Thymus (tissue), 11 donors: ENCODE data around the gene GAS7. TPM values are rescaled to one million over a fixed set of nuclear protein-coding genes. Genes with fewer than 3 reads are reported as not detected.

Experiments
- DNase-seq, 9 donors: peaks; one replicate each; pipeline ENCODE4 v3.0.0-alpha.2; 2013; ENCODE audit warnings: low spot score in 9 of 9, low read depth in 6 of 9, missing footprints in 1 of 9
- H3K27ac ChIP-seq, 2 donors: one replicate each; pipeline ENCODE4 v1.5.1; 2013; ENCODE audit warnings: control low read depth in 1 of 2, low read depth in 1 of 2, low read length in 1 of 2, mild to moderate bottlenecking in 1 of 2, moderate library complexity in 1 of 2
- H3K27me3 ChIP-seq, 2 donors: one replicate each; pipeline ENCODE4 v1.5.1; 2013; ENCODE audit warnings: low read length in 1 of 2; ENCODE audit not compliant: control insufficient read depth in 2 of 2, insufficient read depth in 1 of 2
- H3K36me3 ChIP-seq, 2 donors: one replicate each; pipeline ENCODE4 v1.5.1; 2013; ENCODE audit warnings: low read length in 1 of 2, mild to moderate bottlenecking in 1 of 2, moderate library complexity in 1 of 2; ENCODE audit not compliant: control insufficient read depth in 2 of 2, insufficient read depth in 2 of 2
- H3K4me1 ChIP-seq, 2 donors: one replicate each; pipeline ENCODE4 v1.5.1; 2013; ENCODE audit warnings: low read length in 2 of 2; ENCODE audit not compliant: control insufficient read depth in 2 of 2, insufficient read depth in 2 of 2
- H3K4me3 ChIP-seq, 2 donors: one replicate each; pipeline ENCODE4 v1.5.1; 2013; ENCODE audit warnings: low read length in 2 of 2, control low read depth in 1 of 2, mild to moderate bottlenecking in 1 of 2
- H3K9me3 ChIP-seq, 2 donors: one replicate each; pipeline ENCODE4 v1.5.1; 2013; ENCODE audit warnings: low read length in 1 of 2, mild to moderate bottlenecking in 1 of 2; ENCODE audit not compliant: control insufficient read depth in 2 of 2, insufficient read depth in 1 of 2
- WGBS: extraction: QIAGEN DNeasy Blood & Tissue Kit; methylation state at CpG from one replicate; pipeline ENCODE4 v1.1.7; 2013; 5-methylcytosine and 5-hydroxymethylcytosine counted together
- polyA plus RNA-seq: library from polyadenylated mRNA; stranded (reverse); fragments of 200-250 nt; gene quantifications from one replicate; pipeline ENCODE4 v1.2.3, GENCODE V29; 2013
- total RNA-seq: library from RNA; stranded (reverse); fragments of 120-200 nt; gene quantifications from one replicate; pipeline ENCODE4 v1.2.4, GENCODE V29; 2013
- donor health status: healthy.

Gene GAS7
- total and polyA plus RNA-seq, 2 donors: 4.3 to 9.7 TPM

DNA sequence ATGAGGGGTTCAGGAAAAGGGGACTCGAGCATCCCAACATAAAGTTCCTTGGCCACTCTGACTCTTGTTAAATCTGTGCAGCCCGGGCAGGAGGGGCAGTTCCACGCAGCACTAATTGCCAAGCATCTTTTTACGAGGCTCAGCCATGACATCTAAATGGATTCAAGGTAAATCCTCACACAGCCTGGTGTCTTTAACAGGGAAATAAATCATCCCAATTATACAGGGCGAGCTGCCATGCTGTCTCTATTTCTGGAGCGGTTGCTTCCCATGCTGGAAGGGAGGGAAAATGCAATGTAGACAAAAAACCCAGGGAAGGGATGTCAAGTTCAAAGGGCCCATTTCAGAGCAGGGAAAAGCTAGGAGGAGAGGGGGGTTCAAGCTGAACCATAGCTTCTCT is 110.0 kb downstream of the GAS7 start:
- WGBS: 96% methylated on average over 6 of the region's 6 CpGs
- no peak overlapping the region for H3K4me3 ChIP-seq
- H3K4me1 ChIP-seq: peaks cover 3 to 10% of the 10 kb centered on the region in 2 donors
- DNase-seq: no peak
- no peak overlapping the region for H3K27ac ChIP-seq
- peaks cover 2 to 6% of the 10 kb centered on the region in 2 donors for H3K9me3 ChIP-seq
- H3K27me3 ChIP-seq: no peaks in the 10 kb centered on the region
- no peaks in the 10 kb centered on the region for H3K36me3 ChIP-seq

GRCh38 chr17:10087355-10087754 is 111.1 kb downstream of the GAS7 start:
- Histone ChIP-seq H3K27me3 (no peaks in the 10 kb centered on the region), H3K27ac (no peak overlapping the region), H3K9me3 (peaks cover 1 to 10% of the 10 kb centered on the region in 2 donors), H3K4me1 (peaks cover 3 to 10% of the 10 kb centered on the region in 2 donors), H3K36me3 (no peaks in the 10 kb centered on the region), H3K4me3 (no peak overlapping the region)
- DNase-seq: no peak
- 42% methylated on average over 3 of the region's 3 CpGs for WGBS

- no peak for DNase-seq
- no peaks in the 10 kb centered on the region for H3K27me3 ChIP-seq
- no peak overlapping the region for H3K27ac ChIP-seq
- no peak overlapping the region for H3K4me3 ChIP-seq
- peaks cover 0 to 10% of the 10 kb centered on the region in 2 donors for H3K4me1 ChIP-seq
- H3K36me3 ChIP-seq: no peaks in the 10 kb centered on the region
- 97% methylated on average over 3 of the region's 3 CpGs for WGBS
- H3K9me3 ChIP-seq: peaks cover 1 to 10% of the 10 kb centered on the region in 2 donors
Observed at GRCh38 chr17:10083864-10084263, 114.5 kb downstream of the GAS7 start.

DNA sequence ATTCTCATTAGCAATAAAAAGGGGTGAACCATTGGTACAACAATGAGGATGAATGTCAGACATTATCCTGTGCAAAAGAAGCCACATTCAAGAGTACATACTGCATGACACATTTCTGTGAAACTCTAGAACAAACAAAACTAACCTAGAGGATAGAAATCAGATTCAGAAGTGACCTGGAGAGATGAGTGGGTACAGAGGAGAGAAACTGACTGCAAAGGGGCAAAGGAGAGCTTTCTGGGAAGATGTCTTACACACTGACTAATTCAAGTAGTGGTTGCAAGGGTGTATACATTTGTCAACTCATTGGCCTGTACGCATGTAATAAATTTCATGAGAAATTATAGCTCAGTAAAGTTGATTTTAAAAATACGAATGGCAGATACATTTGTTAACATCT is 115.6 kb downstream of the GAS7 start:
- H3K4me1 ChIP-seq: peaks cover 0 to 10% of the 10 kb centered on the region in 2 donors
- 98% methylated on average over 2 of the region's 2 CpGs for WGBS
- H3K27ac ChIP-seq: no peak overlapping the region

GRCh38 chr17:10081571-10082169 is 116.7 kb downstream of the GAS7 start:
- H3K27ac ChIP-seq: peak overlapping the region in 1 of 2 donors; percentile 31
- no peaks in the 10 kb centered on the region for H3K36me3 ChIP-seq
- H3K27me3 ChIP-seq: no peaks in the 10 kb centered on the region
- peaks cover 0 to 2% of the 10 kb centered on the region in 2 donors for H3K4me1 ChIP-seq
- DNase-seq: no peak
- no peak overlapping the region for H3K4me3 ChIP-seq
- H3K9me3 ChIP-seq: peaks cover 1 to 10% of the 10 kb centered on the region in 2 donors
- WGBS: 77% methylated on average over 8 of the region's 8 CpGs

More for the DNA sequence above, 115.6 kb downstream of the GAS7 start:
- Histone ChIP-seq H3K9me3 (peaks cover 1 to 10% of the 10 kb centered on the region in 2 donors), H3K36me3 (no peaks in the 10 kb centered on the region), H3K27me3 (no peaks in the 10 kb centered on the region), H3K4me3 (no peak overlapping the region)
- DNase-seq: no peak

- WGBS: 95% methylated on average over 4 of the region's 4 CpGs
- H3K9me3 ChIP-seq: no peaks in the 10 kb centered on the region
- H3K4me3 ChIP-seq: no peak overlapping the region
- H3K4me1 ChIP-seq: no peaks in the 10 kb centered on the region
- no peaks in the 10 kb centered on the region for H3K36me3 ChIP-seq
- H3K27me3 ChIP-seq: no peaks in the 10 kb centered on the region
- no peak for DNase-seq
- H3K27ac ChIP-seq: no peak overlapping the region
Observed at GRCh38 chr17:10077561-10078299, 120.7 kb downstream of the GAS7 start.

- no peak overlapping the region for H3K4me3 ChIP-seq
- H3K9me3 ChIP-seq: no peaks in the 10 kb centered on the region
- H3K4me1 ChIP-seq: no peaks in the 10 kb centered on the region
- DNase-seq: no peak
- 86% methylated on average over 5 of the region's 5 CpGs for WGBS
- H3K36me3 ChIP-seq: no peaks in the 10 kb centered on the region
- no peak overlapping the region for H3K27ac ChIP-seq
- H3K27me3 ChIP-seq: no peaks in the 10 kb centered on the region
Observed at GRCh38 chr17:10075919-10076318, 122.5 kb downstream of the GAS7 start.

- WGBS: 91% methylated on average over 6 of the region's 6 CpGs
- Histone ChIP-seq H3K36me3 (peaks cover 0 to 2% of the 10 kb centered on the region in 2 donors), H3K9me3 (no peaks in the 10 kb centered on the region), H3K27ac (no peak overlapping the region), H3K4me3 (no peak overlapping the region), H3K4me1 (no peaks in the 10 kb centered on the region), H3K27me3 (no peaks in the 10 kb centered on the region)
- DNase-seq: no peak
Observed at GRCh38 chr17:10073941-10074340, 124.5 kb downstream of the GAS7 start.

- Histone ChIP-seq H3K27ac (no peak overlapping the region), H3K27me3 (no peaks in the 10 kb centered on the region), H3K4me1 (no peaks in the 10 kb centered on the region), H3K4me3 (no peak overlapping the region), H3K36me3 (peaks cover 0 to 2% of the 10 kb centered on the region in 2 donors), H3K9me3 (no peaks in the 10 kb centered on the region)
- DNase-seq: no peak
- 96% methylated on average over 16 of the region's 16 CpGs for WGBS
Observed at GRCh38 chr17:10072556-10073425, 125.6 kb downstream of the GAS7 start.
